HG03460 (cell line): ENCODE measurements around the gene NXNL2.

Source experiments
- ATAC-seq: cut with Tn5 transposase; IDR thresholded peaks from one replicate; pipeline ENCODE4 v1.9.1; 2021; ENCODE audit not compliant: unreplicated experiment

NXNL2 gene

DNA sequence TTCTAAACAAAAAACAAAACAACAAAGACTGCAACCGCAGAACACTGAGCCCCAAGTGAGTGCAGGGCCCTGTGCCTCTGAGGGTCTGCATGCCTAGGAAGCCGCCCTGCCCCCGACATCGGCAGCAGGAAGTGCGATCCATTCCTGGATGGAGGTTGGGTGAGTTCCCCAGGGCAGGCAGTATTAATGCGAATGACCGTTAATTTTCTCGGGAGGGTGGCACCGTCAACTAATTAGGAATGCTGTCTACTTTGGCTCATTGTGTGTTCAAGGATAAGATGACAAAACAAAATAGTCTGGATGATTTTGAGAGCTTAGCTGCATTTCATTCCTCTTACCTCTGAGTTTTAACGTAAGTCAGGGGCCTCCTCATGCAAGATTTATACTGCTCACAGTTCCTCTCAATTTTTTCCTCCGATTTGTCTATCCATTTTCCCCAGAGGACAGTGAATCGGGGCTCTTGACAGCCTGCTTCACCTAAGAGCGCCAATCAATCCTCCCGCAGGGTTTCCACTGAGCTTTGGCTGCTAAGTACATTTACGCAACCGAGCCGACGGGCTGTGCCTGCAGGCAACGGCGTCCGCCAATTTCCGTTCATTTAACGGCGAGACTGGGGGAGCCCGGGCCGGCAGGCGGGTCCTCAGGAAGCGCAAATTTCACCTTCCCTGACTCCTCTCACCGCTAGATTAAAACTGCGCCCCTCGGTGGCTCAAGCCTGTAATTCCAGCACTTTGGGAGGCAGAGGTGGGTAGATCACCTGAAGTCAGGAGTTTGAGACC lies 2.9 kb upstream of the NXNL2 start:
- ATAC-seq: no peak

DNA sequence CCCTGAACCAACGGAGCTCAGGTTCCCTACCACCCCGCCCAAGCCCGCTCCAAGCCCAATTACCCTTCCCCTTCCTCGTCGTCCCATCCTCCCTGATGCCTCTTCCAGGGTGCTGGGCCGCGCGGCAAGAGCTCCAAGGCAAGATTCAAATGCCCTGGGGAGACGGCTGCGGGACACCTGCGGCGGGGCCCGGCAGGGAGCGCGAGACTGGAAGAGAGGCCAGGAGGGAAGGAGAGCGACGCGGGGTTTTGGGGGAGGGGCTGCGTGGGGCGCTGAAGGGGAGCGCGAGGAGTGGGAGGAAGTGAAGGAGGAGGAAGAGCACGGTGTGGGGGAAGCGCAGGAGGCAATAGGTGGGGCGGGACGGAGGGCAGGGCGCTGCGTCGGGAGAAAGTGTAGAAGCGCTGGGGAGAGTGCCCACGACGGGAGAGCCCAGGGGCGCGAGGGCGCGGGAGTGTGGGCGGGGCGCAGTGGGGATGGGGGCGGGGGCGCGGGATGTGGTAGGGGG lies 975 bp upstream of the NXNL2 start:
- ATAC-seq: no peak

DNA sequence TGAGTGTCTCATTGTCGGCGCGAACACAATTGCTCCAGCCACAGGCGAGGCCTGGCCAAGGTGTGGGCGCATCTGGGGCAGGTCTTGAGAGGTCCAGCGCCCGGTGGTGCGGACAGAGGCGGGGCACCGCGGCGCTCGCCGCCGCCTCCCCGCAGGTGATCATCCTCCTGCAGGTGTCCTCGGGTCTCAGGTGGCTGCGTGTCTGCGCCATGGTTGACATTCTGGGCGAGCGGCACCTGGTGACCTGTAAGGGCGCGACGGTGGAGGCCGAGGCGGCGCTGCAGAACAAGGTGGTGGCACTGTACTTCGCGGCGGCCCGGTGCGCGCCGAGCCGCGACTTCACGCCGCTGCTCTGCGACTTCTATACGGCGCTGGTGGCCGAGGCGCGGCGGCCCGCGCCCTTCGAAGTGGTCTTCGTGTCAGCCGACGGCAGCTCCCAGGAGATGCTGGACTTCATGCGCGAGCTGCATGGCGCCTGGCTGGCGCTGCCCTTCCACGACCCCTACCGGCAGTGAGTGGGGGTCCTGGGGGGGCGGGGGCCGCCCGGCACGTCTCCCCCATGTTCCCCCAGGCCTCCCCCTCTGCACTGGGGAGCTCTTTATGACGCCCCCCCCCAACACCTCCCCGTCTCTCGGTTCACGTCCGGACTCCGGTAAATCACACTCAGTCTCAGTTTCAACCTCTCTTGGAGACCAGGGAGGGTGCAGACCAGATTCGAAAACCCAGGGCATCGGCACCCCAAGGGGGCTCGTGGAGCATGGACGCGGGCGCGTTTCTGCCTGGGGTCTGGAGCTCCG lies 446 bp downstream of the NXNL2 start:
- no peak for ATAC-seq

DNA sequence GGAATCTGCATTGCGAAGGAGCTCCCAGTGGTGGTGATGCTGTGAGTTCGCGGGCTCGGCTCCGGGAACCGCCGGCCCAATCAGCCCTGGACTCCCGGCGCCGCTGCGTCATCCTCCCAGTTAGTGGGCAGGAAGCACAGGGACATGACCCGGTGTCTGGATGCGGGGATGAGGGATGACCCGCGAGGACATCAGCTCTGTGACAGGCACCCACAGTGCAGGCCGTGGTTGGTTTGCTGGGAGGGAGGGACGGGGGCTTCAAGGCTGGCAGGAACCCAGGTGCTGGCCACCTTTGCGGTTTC lies 996 bp downstream of the NXNL2 start:
- no peak for ATAC-seq

DNA sequence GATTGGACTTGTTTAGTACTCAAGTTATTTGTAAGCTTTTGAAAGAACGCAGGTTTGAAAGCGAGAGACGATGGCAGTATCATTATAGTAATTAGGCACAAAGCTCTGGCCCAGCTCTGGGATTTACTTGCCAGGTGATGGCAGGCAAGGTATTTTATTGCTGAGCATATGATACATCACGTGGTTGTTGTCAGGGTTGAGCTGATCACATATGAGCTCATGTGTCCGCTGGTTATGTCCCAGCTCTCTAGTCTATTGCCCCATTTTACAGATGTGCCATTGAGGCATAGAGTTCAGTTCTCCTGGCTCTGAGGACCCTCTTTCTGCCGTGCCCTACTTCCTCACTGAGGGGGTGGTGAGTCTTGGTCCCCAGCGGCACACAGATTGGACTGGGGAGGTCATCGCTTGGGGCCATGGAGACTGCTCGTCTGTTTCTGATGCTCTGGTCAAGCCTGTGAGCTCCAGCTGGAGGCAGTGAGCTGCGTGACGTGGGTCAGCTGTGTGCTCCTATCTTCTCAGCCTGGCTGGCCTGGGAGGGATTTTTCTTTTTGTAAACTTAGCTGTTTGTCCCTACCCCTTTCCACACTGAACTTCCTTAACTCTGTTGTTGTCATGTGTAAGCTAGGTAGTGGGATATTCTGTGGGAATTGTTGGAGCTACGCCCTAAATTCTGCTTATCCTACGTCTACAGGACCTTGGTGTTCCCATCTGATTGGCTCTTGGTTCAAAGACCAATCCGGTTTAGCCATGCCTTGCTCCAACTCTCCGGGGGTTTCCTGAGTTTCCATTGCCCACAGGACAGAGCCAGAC lies 2.2 kb downstream of the NXNL2 start:
- ATAC-seq: no peak

DNA sequence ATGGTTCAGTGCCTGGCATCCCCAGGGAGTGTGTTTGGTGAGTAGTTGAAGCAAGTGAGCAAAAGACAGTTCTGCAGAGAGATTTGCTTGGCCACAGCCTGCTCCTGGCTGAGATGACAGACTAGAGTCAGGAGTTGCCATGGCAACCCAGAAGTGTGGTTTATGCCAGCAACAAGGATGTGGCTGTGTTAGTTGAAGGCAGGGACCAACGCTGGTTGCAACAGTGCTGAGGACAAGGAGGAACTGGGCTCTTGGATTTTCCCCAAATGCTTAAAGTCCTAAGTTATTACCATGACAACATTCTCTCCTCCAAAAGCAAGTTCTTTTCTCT lies 2.7 kb downstream of the NXNL2 start:
- no peak for ATAC-seq

DNA sequence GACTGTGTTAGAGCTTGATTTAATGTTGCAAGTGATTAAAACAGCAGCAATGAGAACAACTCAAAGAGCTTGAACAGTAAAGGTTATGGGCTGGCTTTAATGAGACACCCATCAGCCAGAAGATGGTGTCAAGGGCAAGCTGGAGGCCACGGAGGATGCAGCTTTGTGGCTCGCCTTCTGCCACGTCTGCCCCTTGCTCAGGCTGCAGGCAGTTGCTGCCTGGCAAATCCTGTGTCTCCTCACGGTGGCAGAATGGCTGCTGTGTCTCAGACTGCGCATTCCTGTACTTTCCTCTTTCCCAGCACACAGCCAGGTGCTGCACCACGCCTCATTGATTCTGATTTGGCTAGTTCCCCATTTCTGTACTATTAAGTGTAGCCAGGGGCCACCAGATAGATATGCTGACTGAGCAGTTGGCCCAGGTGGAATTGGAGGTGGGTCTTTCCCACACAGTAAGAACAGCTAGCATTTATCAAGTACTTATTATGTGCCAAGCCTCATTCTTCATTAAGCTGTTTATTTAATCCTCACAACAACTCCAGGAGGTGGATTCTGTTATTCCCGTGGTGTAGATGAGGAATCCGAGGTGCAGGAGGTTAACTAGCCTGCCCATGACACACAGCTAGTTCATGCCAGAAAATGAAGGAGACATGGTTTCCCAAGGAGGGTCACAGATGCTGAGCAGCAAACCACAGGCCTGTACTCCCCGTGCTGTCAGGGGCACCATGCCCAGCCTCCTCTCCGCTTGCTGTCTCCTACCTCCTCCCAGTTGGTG lies 3.5 kb downstream of the NXNL2 start:
- no peak for ATAC-seq

DNA sequence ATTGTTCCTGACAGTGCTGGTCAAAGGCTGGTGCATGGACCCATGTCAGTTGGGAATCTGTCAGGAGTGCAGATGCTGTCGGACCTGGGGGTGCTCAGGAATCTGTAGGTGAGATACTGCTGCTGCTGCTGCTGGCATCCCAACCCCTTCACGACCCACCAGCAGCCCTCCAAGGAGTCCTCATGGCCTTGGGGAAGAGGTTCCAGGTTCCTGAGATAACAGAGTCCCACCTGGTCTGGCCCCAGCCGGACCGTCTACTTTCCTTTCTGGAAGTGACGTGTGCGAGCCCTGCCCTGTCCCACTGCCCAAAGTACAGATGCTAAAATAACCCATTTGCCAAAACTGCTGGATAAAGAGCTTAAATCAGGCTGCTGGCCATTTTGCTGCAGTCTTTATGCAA lies 4.3 kb downstream of the NXNL2 start:
- ATAC-seq: no peak

DNA sequence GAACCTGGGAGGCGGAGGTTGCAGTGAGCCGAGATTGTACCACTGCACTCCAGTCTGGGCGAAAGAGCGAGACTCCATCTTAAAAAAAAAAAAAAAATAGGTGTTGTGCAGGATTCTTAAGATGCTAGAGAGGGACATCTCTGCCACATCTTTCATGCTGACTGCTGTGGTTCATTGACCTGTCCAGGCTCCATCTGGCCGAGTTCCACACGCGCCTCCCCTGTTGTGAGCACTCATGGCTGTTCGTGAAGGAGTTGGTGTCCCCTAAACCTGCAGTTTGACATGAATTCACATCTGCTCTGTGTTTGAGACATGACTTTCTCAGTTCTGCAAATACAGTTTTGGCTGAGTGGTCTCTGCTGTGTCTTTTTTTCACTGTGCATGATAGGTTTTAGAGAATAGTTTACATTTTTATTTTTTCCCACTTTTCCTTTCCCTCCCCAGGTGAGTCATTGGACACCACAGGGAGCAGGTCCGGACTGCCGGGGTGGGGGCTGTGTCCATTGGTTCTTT lies 5.3 kb downstream of the NXNL2 start:
- ATAC-seq: no peak

DNA sequence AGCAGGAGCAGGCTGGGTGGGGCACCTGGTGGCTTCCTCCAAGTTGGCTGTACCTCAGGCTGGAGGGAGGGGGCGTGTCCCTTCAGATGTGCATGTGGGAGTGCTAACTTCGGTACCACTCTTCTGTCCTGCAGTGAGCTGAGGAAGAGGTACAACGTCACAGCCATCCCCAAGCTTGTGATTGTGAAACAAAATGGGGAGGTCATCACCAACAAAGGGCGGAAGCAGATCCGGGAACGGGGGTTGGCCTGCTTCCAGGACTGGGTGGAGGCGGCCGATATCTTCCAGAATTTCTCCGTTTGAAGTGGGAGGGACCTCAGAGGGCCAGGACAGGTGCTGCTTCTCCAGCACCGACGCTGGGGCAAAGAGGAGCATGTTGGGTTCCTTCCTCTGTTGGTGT lies 9.3 kb downstream of the NXNL2 start:
- ATAC-seq: no peak

DNA sequence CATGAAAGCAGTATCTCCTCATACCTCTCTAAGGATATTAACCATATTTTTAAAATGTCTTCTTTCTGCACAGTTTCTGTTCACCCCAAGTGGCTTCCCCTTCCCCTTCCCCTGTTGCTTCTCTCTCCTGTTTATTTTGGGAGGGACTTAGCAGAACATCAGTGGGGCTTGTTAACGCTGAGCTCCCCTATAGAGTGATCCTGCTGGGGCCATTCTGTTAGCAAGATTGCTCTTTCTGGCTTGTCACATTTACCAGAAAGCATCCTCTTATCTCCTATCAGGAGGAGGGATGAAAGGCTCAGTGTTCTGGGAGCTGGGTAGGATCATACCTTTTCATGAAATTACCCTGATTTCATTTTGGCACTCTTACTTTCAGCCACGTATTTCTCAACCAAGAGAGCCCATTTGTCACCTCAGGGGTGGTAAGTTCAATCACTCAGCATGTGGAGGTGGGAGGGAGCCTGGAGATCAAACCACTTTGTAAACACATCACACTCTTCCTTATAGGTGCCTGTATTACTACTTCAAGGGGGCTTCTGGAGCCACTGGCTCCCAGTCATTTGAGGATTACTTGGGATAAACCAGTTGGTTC lies 16.7 kb downstream of the NXNL2 start:
- ATAC-seq: no peak

DNA sequence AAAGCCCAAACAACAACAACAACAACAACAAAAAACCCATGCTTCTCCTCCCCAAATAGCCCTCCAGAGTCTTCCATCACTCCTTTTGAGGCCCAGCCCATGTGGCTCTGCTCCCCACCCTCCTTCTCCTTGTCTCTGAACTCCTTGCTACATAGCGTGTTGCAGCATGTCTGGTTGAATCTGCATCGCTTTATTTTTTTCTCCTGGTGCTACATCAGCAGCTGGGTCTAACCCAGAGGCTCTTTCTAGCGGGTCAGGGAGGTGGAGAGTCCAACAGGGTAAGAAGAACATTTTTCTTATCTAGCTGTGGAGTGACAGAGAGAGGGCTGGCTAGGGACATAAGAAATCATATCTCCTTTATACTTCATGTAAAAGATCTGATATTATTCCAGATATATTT lies 18.4 kb downstream of the NXNL2 start:
- ATAC-seq: no peak

DNA sequence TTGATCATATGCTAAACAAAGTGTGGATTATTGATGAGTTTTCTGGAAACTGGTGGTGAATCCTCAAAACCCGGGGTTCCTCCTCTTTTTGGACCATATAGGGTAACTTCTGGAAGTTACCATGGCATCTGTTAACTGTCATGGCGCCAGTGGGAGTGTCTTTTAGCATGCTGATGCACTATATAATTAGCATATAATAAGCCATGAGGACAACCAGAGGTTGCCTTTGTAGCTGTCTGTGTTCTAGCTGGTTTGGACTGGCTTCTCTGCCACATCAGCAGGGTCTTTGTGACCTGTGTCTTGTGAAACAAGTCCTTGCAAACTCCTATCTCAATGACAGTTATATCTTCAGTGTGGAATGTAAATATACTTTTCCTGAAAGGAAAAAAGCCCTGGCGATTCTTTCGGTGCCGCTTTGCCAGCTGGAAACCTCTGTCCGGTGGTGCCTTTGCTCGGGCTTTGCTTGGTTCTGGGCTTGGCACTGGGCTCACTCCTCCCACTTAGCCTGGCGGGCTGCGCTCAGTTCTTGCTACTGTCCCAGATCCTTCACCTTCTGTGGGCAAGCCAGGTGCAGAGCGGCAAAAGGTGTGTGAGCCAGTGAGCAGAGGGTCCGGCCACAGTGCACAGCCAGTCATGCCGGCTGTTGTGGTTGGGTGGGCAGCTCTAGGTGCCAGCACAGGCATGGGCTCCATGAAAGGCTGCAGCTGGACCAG lies 20.4 kb downstream of the NXNL2 start:
- no peak for ATAC-seq

DNA sequence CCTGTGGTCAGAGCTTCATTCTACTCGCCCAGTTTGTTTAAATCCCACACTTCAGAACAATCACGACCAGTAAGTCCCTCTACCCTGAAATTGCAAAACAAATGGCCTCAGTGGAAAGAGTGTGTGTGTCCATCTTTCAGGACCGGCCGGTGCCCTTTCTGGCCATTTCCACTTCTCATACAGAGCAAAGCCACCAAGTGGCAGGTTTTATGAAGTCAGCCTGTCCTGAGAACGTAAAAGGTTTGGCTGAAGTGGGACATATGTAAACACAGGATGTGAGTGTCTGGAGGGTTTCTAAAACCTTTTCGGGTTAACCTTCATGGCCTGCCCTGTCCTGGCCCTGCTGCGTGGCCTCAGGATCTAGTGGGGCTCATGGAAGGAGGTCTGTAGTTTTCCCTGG lies 24.7 kb downstream of the NXNL2 start:
- no peak for ATAC-seq

DNA sequence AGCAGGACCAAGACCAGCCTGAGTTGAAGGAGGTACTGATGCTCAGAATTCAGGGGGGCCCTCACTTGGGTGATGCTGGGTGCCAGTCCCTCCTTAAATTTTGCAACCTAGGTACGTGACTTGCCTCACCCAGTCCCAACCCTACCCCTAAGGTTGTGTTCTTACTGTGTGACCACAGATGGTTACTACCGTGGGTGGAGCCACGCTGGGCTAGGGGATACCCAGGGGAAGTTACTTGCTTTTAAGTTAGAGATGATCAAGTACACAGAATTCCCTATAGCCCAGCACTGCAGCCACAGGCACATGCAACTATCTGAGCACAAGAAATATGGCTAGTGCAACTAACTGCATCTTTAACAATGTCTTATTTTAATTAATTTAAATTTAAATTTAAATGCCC lies 32.9 kb downstream of the NXNL2 start:
- ATAC-seq: peak; percentile 75

DNA sequence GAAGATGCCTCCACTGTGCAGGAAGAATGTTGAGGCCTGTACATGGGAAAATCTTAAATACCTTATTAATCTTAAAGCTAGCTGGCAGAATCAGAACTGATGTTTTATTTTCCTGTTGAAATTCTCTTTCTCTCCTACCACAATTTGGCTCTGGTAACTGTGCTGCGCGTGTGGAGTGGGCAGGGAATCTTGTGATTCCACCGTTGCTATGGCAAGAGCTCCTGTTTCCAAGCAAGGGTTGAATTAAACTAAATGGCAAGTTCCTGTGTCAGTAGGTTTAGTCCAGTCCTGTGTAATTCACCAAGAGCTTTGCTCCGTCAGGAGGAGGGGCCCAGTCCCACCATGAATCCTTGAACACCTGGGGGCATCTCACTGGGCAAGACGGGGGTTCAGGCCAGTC lies 36.4 kb downstream of the NXNL2 start:
- no peak for ATAC-seq

DNA sequence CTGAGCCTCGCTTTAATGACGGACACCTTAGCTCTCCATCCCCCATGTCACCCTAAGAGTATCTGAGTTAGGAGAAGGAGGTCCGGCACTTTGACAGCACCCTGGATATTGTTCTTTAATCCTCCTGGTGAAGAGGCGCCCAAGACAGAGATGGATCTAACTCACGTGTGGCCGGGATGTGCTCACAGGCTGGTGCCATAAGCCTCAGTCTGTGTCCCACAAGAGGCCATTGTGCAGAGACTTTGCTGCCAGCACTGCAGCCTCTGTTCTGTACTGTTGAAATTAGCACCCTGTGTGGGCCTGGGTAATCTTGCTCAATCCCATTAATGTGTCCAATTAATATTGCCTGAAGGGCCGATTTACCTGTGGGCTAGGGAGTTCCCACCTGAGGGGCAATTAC lies 37.7 kb downstream of the NXNL2 start:
- ATAC-seq: no peak

DNA sequence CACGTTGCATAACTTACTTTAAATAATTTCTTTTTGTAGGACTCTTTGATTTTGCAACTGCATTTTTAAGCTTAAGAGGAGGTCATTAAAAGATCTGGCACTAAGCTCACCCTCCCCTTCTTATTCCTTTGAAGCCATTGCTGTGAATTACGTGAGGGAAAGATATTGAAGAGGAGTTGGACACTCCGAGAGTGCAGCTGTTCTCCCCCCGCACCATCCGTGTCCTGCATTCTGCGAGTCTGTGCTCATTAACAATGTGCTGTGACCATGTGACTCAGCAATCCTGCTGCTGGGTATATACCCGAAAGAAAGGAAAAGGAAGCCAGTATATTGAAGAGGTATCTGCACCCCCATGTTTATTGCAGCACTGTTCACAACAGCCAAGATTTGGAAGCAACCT lies 40.0 kb downstream of the NXNL2 start:
- ATAC-seq: no peak

DNA sequence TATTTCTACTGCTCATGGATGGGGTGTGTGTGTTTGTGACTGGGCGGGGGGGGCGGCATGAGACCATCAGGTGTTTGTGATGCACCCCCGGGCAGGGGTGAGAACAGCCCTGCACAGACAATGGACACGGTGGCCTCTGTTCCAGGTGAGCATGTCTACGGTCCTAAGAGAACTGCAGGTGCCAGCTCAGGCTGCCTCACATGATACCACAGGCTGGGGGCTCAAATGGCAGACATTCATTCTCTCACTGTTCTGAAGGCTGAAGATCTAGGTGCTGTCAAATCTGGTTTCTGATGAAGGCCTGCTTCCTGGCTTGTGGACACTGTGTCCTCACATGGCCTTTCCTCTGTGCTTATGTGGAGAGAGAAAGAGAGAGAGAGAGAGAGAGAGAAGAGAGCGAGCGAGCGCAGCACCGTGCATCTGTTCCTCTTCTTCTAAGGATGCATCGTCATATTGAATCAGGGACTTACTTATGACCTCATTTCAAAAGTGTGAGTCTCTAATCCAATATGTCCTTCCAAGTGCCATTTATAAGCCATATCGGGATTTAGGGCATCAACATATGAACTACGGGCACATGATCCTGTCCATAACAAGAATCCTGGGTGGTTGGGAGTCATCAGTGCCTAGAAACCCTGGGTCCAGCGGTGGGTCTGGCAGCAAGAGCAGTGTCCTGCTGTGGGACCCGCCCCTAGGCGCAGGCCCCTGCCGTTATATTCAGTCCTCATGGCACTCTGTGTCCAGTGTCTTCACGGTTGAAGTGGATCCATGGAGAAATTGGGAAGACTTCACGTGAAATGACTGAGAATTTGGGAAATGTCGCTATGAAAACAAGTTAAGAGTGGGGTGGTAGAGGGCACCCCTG lies 42.5 kb downstream of the NXNL2 start:
- no peak for ATAC-seq
